Mesendoderm (in vitro differentiated cells): Measurements from ENCODE around the gene PCDHAC2. TPM values are rescaled to one million over a fixed set of nuclear protein-coding genes. Genes with fewer than 3 reads are reported as not detected.

Experiments
- DNase-seq: peaks from one replicate; pipeline ENCODE4 v3.0.0; 2013
- H2AK5ac ChIP-seq: 2 replicates; pipeline ENCODE4 v1.6.1; 2013; ENCODE audit warnings: low read length, inconsistent platforms
- H2BK120ac ChIP-seq: 2 replicates; pipeline ENCODE4 v1.6.1; 2013; ENCODE audit warnings: low read depth, mild to moderate bottlenecking, low read length, moderate library complexity, mixed read lengths
- H2BK15ac ChIP-seq: replicated peaks from 2 replicates; pipeline ENCODE4 v1.6.1; 2013; ENCODE audit warnings: low read depth, mild to moderate bottlenecking, moderate library complexity
- H2BK5ac ChIP-seq: 2 replicates; pipeline ENCODE4 v1.6.1; 2013; ENCODE audit warnings: low read length, inconsistent platforms
- H3K18ac ChIP-seq: 2 replicates; pipeline ENCODE4 v1.6.1; 2013; ENCODE audit warnings: mild to moderate bottlenecking, low read length, mixed read lengths
- H3K23ac ChIP-seq: one replicate; pipeline ENCODE4 v1.6.1; 2013; ENCODE audit warnings: low read length
- H3K27ac ChIP-seq: 2 replicates; pipeline ENCODE4 v1.5.1; 2013; ENCODE audit warnings: low read depth, mild to moderate bottlenecking, inconsistent platforms, low read length, moderate library complexity
- H3K27me3 ChIP-seq: 2 replicates; pipeline ENCODE4 v1.6.1; 2013; ENCODE audit warnings: low read length, control low read depth, mild to moderate bottlenecking, inconsistent platforms; ENCODE audit not compliant: insufficient read depth, poor library complexity
- H3K36me3 ChIP-seq: 2 replicates; pipeline ENCODE4 v1.6.1; 2013; ENCODE audit warnings: low read length, inconsistent platforms; ENCODE audit not compliant: control insufficient read depth, insufficient read depth
- H3K4ac ChIP-seq: one replicate; pipeline ENCODE4 v1.6.1; 2013; ENCODE audit warnings: low read depth, mild to moderate bottlenecking, low read length, moderate library complexity
- H3K4me1 ChIP-seq: 2 replicates; pipeline ENCODE4 v1.6.1; 2013; ENCODE audit warnings: low read depth, low read length, inconsistent platforms; ENCODE audit not compliant: control insufficient read depth
- H3K4me2 ChIP-seq: 2 replicates; pipeline ENCODE4 v1.6.1; 2013; ENCODE audit warnings: low read length
- H3K4me3 ChIP-seq: 2 replicates; pipeline ENCODE4 v1.5.1; 2013; ENCODE audit warnings: mild to moderate bottlenecking, low read length
- H3K56ac ChIP-seq: one replicate; pipeline ENCODE4 v1.6.1; 2013; ENCODE audit warnings: low read length
- H3K79me1 ChIP-seq: 2 replicates; pipeline ENCODE4 v1.6.1; 2013; ENCODE audit warnings: low read length, inconsistent platforms
- H3K79me2 ChIP-seq: 2 replicates; pipeline ENCODE4 v1.6.1; 2013; ENCODE audit warnings: mild to moderate bottlenecking, low read length; ENCODE audit not compliant: control insufficient read depth, insufficient read depth
- H3K9ac ChIP-seq: 2 replicates; pipeline ENCODE4 v1.6.1; 2013; ENCODE audit warnings: low read length, inconsistent platforms
- H4K5ac ChIP-seq: one replicate; pipeline ENCODE4 v1.6.1; 2013; ENCODE audit warnings: low read length
- H4K8ac ChIP-seq: one replicate; pipeline ENCODE4 v1.6.1; 2013; ENCODE audit warnings: low read depth, mild to moderate bottlenecking, control low read depth, low read length, moderate library complexity
- WGBS: extraction: QIAGEN DNeasy Blood & Tissue Kit; methylation state at CpG from one replicate; pipeline ENCODE4 v1.1.7; 2013; ENCODE audit warnings: low lambda C conversion rate, missing lambda C conversion rate; ENCODE audit not compliant: insufficient coverage; ENCODE audit errors: extremely low coverage; 5-methylcytosine and 5-hydroxymethylcytosine counted together
- small RNA-seq: library from polyadenylated mRNA; stranded (forward); fragments of <200 nt; extraction: miRNeasy Mini kit (QIAGEN cat#:217004); gene quantifications from one replicate; pipeline ENCODE3, GENCODE V24; 2013; ENCODE audit not compliant: insufficient read depth

The PCDHAC2 gene

DNA sequence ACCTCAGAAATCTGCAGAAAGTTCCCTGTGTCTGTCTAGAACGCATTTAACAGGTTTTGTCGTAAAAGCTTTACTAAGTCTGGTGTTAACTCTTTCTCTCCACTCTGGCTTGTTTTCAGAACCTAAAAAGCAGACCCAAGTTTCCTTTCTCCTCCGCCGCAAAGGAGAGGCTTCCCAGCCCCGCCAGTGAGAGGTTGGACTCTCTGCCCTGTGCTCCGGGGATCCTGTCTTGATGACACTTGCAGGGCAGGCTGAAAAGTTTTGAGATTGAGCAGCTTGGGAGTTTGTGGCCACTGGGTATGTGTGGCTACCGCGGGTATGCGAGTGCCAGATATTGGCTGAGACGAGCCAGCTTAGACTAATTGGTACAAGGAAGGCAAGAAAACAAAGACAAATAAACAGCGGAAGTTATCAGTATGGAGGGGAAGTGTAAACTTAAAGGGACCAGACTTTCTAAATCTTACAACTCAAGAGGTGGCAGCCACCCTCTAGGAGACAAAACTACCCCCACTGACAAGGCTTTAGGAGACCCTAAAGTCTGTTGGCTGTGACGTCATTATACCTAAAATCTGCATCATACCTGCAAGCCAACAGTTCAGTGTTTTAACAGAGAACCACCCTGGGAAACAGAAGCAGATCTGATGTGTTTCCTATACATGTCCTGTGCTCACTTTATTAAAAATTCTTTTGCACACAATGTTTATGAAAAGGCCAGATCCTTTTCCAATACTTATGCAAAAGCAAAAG lies 43.9 kb downstream of the PCDHAC2 start:
- no peaks in the 10 kb centered on the region for H3K79me2 ChIP-seq
- DNase-seq = no peak
- H2AK5ac ChIP-seq = no peak overlapping the region
- H2BK5ac ChIP-seq = no peak overlapping the region
- no peak overlapping the region for H2BK15ac ChIP-seq
- no peak overlapping the region for H3K23ac ChIP-seq
- H3K4me3 ChIP-seq = no peak overlapping the region
- no peak overlapping the region for H3K27ac ChIP-seq
- no peak overlapping the region for H3K9ac ChIP-seq
- H3K36me3 ChIP-seq = no peaks in the 10 kb centered on the region
- H3K79me1 ChIP-seq = no peaks in the 10 kb centered on the region
- no peak overlapping the region for H3K56ac ChIP-seq
- no peak overlapping the region for H3K18ac ChIP-seq
- no CpG with 5 or more reads among the region's 12 CpGs for WGBS
- H3K4me2 ChIP-seq = no peak overlapping the region
- H3K27me3 ChIP-seq = no peaks in the 10 kb centered on the region
- H4K5ac ChIP-seq = no peak overlapping the region
- no peak overlapping the region for H2BK120ac ChIP-seq
- no peak overlapping the region for H4K8ac ChIP-seq
- H3K4ac ChIP-seq = no peak overlapping the region
- H3K4me1 ChIP-seq = no peaks in the 10 kb centered on the region

DNA sequence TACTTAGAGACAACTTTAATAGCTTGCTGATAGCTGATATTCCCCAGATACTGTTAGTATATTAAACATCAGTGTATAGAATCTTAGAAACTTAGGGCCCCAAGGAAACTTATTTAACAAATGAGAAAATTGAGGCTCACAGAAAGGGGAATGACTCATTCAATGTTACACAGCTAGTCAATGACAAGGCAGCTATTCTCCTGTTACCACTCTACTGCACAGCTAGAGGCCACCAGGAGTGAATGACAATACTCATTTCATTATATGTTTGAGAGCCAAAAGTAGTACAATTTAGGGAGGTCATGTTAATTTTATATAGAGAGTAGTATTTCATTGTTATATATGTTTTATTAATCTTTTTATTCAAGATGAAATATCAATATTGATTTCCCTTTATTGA lies 51.7 kb downstream of the PCDHAC2 start:
- Histone ChIP-seq H3K4me1 (no peaks in the 10 kb centered on the region), H3K56ac (no peak overlapping the region), H3K79me2 (no peaks in the 10 kb centered on the region), H2BK120ac (no peak overlapping the region), H3K27me3 (no peaks in the 10 kb centered on the region), H3K4ac (no peak overlapping the region), H3K4me2 (no peak overlapping the region), H3K79me1 (no peaks in the 10 kb centered on the region), H2AK5ac (no peak overlapping the region), H3K23ac (no peak overlapping the region), H3K9ac (no peak overlapping the region), H3K36me3 (no peaks in the 10 kb centered on the region), H3K4me3 (no peak overlapping the region), H4K5ac (no peak overlapping the region), H3K18ac (no peak overlapping the region), H3K27ac (no peak overlapping the region), H4K8ac (no peak overlapping the region), H2BK15ac (no peak overlapping the region), H2BK5ac (no peak overlapping the region)
- no peak for DNase-seq

Small RNAs within 50 kb of the gene (small RNA-seq; reads per million reads assigned to genes)
- not detected for gene AC010223.1
